ENCODE results near the gene TRIM24. TPM values are rescaled to one million over a fixed set of nuclear protein-coding genes. Genes with fewer than 3 reads are reported as not detected.

Gene TRIM24
- total and polyA plus RNA-seq, 2 experiments from 2014 or later: 47.8 to 63.1 TPM

DNA sequence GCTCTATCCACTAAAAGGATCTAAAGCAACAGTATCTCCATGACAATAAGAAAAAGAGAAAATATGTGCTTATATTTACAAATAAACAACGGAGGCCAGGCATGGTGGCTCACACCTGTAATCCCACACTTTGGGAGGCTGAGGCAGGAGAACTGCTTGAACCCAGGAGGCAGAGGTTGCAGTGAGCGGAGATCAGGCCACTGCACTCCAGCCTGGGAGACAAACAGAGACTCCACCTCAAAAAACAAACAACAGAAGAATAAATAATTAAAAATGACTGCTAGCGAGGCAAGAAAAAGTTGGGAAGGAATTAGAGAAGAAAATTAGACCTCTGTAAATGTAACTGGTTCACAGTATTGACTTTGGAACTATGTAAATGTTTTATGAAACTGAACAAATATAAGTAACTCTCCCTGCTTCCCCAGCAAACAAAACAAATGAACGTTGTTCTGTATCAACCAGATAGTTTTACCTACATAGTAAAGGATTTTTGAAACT lies 17.1 kb downstream of the TRIM24 start:
- Histone ChIP-seq H3K4me1 (ENCODE audit: insufficient read depth) (peaks cover 14% of the 10 kb centered on the region), H3K79me2 (peaks cover 100% of the 10 kb centered on the region), H3K36me3 (replicated peaks; ENCODE audit: insufficient read depth, low read depth) (no peaks in the 10 kb centered on the region), H4K20me1 (ENCODE audit: insufficient read depth, poor library complexity, severe bottlenecking) (peaks cover 90% of the 10 kb centered on the region), H3K27ac (peak overlapping the region; percentile 23), H3K4me3 (no peak overlapping the region), H3K9me2 (replicated peaks; ENCODE audit: insufficient read depth) (no peaks in the 10 kb centered on the region), H2AFZ (no peak overlapping the region), H3K4me2 (peak overlapping the region; percentile 45), H3K9me3 (ENCODE audit: low read depth) (no peaks in the 10 kb centered on the region), H3K27me3 (no peaks in the 10 kb centered on the region)
- TF ChIP-seq CTCF (IDR thresholded peaks at IDR 0.05; ENCODE audit: poor library complexity): no peak
- TF ChIP-seq EZH2phosphoT487 (IDR thresholded peaks at IDR 0.05; ENCODE audit: low read depth, severe bottlenecking, unreplicated experiment): no peak
- TF ChIP-seq EZH2 (IDR thresholded peaks at IDR 0.05; ENCODE audit: borderline replicate concordance): no peak
- WGBS (ENCODE audit: low lambda C conversion rate, missing lambda C conversion rate): 58% methylated on average over 4 of the region's 4 CpGs
- DNase-seq (ENCODE audit: low spot score): no peak

- peaks cover 90% of the 10 kb centered on the region for H4K20me1 ChIP-seq (ENCODE audit: insufficient read depth, poor library complexity, severe bottlenecking)
- peak overlapping the region; percentile 45 for H3K4me2 ChIP-seq
- WGBS (ENCODE audit: low lambda C conversion rate, missing lambda C conversion rate): 79% methylated on average over 1 of the region's 1 CpG
Observed at GRCh38 chr7:138477581-138477980, 17.5 kb downstream of the TRIM24 start.

GRCh38 chr7:138478499-138478908 lies 18.4 kb downstream of the TRIM24 start:
- Histone ChIP-seq H3K79me2 (peaks cover 100% of the 10 kb centered on the region), H4K20me1 (ENCODE audit: insufficient read depth, poor library complexity, severe bottlenecking) (peaks cover 91% of the 10 kb centered on the region), H3K4me1 (ENCODE audit: insufficient read depth) (peaks cover 14% of the 10 kb centered on the region), H3K4me3 (no peak overlapping the region), H3K36me3 (replicated peaks; ENCODE audit: insufficient read depth, low read depth) (no peaks in the 10 kb centered on the region), H3K9me2 (replicated peaks; ENCODE audit: insufficient read depth) (no peaks in the 10 kb centered on the region), H3K27ac (peak overlapping the region; percentile 23), H3K4me2 (no peak overlapping the region), H2AFZ (no peak overlapping the region), H3K27me3 (no peaks in the 10 kb centered on the region), H3K9me3 (ENCODE audit: low read depth) (no peaks in the 10 kb centered on the region)
- WGBS (ENCODE audit: low lambda C conversion rate, missing lambda C conversion rate): 73% methylated on average over 1 of the region's 1 CpG
- TF ChIP-seq CTCF (IDR thresholded peaks at IDR 0.05; ENCODE audit: poor library complexity): no peak
- no peak for TF ChIP-seq EZH2phosphoT487 (IDR thresholded peaks at IDR 0.05; ENCODE audit: low read depth, severe bottlenecking, unreplicated experiment)
- TF ChIP-seq EZH2 (IDR thresholded peaks at IDR 0.05; ENCODE audit: borderline replicate concordance): no peak
- no peak for DNase-seq (ENCODE audit: low spot score)

More at GRCh38 chr7:138477581-138477980, 17.5 kb downstream of the TRIM24 start:
- no peak overlapping the region for H2AFZ ChIP-seq
- peaks cover 100% of the 10 kb centered on the region for H3K79me2 ChIP-seq
- H3K27ac ChIP-seq: peak overlapping the region; percentile 23
- no peaks in the 10 kb centered on the region for H3K9me2 ChIP-seq (replicated peaks; ENCODE audit: insufficient read depth)
- H3K27me3 ChIP-seq: no peaks in the 10 kb centered on the region
- H3K36me3 ChIP-seq (replicated peaks; ENCODE audit: insufficient read depth, low read depth): no peaks in the 10 kb centered on the region
- TF ChIP-seq EZH2 (IDR thresholded peaks at IDR 0.05; ENCODE audit: borderline replicate concordance) (no peak), CTCF (IDR thresholded peaks at IDR 0.05; ENCODE audit: poor library complexity) (no peak), EZH2phosphoT487 (IDR thresholded peaks at IDR 0.05; ENCODE audit: low read depth, severe bottlenecking, unreplicated experiment) (no peak)
- H3K4me3 ChIP-seq: no peak overlapping the region
- DNase-seq (ENCODE audit: low spot score): no peak
- H3K9me3 ChIP-seq (ENCODE audit: low read depth): no peaks in the 10 kb centered on the region
- peaks cover 14% of the 10 kb centered on the region for H3K4me1 ChIP-seq (ENCODE audit: insufficient read depth)

Data from hepatocyte (in vitro differentiated cells).